GM12891 (cell line): ENCODE data around the gene C10orf90.

ENCODE experiments used
- POLR2A ChIP-seq: IDR thresholded peaks from 2 replicates; pipeline ENCODE4 v1.6.1; 2011; ENCODE audit warnings: low read depth, low read length, control low read depth
- POU2F2 ChIP-seq: IDR thresholded peaks from 2 replicates; pipeline ENCODE4 v1.6.1; 2011; ENCODE audit warnings: low read depth, mild to moderate bottlenecking, control low read depth, low read length, moderate library complexity

DNA sequence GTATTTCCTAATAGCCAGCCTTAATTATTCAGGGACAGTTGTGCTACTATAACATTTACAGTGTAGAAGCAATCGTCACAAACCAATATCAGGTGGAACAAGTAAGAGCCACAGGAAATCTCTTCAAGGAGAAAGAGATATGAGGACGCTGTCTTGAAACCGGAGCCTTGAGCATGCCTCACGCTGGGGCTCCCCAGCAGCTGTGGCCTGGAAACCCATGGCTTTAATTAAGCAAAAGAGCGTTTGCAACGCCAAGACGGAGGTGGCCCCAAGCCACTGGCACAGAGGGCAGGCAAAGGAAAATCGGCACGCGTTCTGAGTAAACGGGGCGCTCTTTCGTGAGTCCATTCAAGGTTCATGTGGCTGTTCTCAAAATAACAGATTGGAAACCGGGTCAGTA, 84.4 kb downstream of the C10orf90 start:
- no peak for TF ChIP-seq POU2F2
- no peak for TF ChIP-seq POLR2A
